ENCODE results near the gene MKNK2.

The MKNK2 gene

DNA sequence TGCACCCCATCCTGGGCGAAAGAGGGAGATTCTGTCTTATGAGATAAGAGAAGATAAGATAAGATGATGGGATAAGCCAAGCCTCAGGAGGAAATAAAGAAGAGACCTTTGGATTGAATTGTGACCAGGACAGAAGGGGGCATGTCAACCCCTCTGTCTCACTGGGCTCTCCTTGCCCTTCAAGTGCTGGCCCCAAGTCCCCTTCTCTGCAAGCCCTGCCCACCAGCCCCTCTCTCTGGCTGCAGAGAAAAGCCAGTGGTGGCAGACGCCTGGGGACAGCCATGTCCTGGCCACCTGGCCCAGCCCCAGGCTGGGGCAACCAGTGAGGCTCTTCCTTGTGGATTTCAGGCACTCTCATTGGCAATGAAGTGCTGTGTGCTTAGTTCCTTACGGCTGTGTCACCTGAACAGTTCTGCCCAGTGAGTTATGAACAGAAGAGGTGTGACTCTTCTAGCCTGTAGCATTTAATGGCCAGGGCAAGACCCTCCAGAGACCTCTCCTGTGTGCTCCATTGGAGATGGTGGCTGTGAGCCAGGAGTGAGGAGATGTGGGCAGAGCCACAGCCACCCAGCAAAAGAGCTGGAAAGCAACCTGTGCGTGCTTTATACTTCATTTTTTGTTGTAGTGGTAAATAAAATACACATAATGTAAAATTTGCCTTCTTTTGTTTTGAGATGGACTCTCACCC, 29.4 kb downstream of the MKNK2 start:
- DNase-seq, result no peak

DNA sequence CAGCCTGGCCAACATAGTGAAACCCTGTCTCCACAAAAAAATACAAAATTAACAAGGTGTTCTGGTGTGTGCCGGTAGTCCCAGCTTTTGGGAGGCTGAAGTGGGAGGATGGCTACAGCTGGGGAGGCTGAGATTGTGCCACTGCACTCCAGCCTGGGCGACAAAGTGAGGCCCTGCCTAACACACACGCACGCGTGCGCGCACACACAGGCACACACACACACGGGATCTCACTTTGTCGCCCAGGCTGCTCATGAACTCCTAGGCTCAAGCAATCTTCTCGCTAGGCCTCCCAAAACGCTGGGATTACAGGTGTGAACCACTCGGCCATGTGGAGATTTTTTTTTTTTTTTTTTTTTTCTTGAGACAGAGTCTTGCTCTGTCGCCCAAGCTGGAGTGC, 32.3 kb downstream of the MKNK2 start:
- DNase-seq, result no peak

DNA sequence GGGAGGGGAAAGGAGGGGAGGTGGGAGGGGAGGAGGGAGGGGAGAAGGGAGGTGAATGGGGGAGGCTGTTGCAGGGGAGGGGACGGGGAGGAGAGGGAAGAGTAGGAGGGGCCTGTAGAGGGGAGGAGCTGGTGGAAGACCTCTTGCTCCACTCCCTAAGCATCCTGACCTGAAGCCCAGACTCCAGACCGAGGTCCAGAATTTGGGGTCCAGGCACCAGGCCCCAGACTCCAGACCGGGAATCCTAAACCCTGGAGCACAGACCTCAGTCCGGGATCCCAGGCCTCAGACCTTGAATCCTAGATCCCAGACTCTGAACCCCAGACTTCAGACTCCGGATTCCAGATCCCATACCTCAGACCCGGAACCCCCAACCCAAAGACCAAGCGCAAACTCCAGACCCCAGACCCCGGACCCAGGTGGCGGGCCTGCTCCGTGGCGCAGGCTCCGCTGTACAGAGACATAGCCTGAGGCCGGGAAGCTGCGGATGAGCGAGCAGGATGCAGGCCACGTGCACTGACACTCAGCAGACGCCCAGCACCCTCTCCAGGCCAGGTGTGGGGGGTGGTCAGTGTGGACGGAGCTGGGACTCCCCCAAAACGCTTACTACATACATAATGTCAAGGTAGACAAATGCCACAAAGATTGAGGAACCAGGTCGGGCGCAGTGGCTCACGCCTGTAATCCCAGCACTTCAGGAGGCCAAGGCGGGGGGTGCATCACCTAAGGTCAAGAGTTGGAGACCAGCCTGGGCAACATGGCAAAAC, 34.8 kb downstream of the MKNK2 start:
- DNase-seq, result peak in 2 of 4 experiments; percentile 28 to 35

DNA sequence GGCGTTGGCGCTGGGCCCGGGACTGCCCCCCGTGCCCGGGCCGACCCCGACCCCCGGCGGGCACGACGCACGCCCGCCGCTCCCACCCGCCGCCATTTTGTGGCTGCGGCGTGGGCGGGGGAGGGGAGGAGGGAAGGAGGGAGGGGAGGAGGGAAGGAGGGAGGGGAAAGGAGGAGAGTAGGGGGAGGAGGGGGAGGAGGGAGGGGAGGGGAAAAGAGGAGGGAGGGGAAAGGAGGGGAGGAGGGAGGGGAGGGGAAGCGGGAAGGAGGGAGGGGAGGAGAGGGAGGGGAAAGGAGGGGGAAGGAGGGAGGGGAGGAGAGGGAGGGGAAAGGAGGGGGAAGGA, 35.5 kb downstream of the MKNK2 start, which contains the start of gene BTBD2:
BTBD2 (minus strand) TSS at position 107 of the 343 bp plus-strand sequence; CDS start at position 96, 11 bp downstream.
- peak in 1 of 4 experiments; percentile 36 for DNase-seq

DNA sequence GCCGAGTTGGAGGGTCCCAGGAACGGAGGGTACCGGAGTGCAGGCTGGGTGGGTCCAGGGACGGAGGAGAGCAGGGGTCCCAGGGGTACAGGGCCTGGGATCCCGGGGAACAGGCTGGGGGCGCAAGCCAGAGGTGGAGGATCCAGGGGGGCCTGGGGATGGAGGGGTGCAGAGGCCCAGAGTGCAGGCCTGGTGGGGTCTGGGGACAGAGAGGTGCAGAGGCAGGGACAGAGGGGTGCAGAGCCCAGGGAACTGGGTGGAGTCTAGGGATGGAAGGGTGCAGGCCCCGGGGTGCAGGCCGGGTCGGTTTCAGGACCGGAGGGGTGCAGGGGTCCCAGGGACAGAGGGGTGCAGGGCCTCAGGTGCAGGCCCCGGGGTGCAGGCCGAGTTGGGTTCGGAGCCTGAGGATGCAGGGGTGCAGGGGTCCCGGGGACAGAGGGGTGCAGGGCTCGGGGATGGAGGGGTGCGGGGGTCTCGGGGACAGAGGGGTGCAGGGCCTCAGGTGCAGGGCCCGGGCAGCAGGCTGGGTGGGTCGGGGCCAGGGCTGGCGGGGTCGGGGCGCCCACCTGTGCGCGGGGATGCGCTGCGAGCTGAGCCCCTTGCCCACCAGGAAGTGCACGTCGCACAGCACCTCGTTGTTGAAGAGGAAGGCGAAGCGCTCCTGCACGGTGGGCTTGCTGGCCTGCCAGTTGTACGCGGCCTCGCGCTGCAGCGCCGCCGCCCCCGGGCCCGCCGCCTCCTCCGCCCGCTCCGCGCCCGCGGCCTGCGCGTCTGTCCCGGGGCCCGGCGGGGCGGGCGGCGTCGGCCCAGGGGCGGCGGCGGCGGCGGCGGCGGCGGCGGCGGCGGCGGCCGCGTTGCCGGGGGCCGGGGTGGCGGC, 36.1 kb downstream of the MKNK2 start:
- DNase-seq, result peak in 1 of 4 experiments; percentile 36

DNA sequence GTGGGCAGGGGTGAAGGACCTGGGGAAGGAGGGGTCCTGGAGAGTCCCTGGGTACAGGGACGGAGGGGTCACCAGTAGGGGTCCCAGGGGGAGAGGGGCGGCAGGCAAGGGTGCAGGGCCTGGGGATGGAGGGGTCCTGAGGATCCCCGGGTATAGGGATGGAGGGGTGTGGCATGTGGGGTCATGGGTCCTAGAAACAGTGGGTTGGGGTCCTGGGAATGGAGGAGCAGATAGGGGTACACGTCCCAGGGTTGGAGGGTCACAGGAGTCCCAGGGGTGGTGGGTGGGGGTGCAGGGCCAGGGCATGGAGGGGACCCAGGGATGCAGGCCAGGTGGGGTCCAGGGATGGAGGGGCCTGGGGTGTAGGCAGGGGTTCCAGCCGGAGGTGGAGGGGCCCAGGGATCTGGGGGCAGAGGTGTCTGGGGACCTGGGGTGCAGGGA, 36.9 kb downstream of the MKNK2 start:
- no peak for DNase-seq

DNA sequence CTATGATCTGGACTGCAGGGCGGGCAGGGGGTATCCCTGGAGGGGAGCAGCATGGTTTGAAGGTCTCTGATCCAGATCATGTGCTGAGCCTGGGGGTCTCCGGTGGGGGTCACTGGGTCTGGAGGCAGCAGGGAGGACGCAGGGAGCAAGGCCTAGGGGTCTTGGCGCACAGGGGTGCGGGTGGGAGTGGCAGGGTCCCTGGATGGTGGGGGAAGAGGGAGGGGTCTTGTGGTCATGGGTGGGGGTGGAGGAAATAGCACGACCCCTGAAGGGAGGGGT, 37.4 kb downstream of the MKNK2 start:
- DNase-seq, result no peak

DNA sequence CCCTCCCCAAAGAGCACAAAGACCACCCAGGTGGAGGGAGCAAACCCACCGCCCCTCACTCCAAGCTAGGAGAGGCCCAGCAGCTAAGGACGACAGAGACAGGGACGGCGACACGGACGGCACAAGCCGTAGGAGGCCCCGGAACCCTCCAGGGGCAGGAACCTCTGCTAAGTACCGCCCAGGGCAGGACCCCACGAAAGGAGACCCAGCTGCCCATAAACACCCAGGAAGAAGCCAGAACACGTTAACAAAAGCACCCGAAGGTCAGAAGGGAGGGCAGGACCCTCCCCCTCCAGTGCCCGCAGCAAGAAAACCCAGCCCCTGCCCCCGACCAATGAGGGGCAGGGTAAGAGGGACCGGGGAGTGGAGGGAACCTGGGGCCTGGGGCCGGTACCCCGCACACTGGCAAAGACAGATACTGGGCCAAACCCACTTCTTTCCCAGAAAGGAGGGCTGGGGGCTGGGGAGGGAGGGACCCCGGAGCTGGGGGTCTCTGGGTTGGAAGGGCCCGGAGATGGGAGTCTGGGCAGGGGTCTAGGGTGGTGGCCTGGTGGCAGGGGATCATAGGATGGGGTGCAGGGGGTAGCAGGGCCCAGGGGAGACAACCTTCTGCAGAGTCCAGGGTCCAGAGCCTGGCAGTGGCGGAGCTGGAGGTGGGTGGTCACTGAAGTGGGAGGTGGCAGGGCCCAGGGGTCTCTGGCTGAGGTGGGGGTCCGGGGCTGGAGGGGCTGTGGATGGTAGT, 37.9 kb downstream of the MKNK2 start:
- no peak for DNase-seq

DNA sequence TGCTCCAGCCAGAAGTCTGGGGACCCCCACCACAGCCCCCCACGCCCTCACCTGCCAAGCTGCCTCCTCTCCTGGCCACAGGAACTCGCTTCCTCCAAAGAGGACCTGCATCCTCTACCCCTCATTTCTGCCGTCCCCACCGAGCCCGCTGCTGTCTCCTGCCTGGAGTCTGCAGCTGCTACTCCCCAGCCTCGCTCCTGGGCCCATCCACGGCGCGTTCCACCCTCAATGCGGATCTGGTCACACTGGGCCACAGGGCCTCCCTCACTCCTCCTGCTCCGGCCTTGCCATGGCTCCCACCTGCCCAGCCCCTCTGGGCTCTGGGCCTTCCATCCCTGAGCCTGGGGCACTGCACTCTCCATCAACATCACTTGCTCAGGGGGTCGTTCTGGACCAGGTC, 39.9 kb downstream of the MKNK2 start:
- no peak for DNase-seq

DNA sequence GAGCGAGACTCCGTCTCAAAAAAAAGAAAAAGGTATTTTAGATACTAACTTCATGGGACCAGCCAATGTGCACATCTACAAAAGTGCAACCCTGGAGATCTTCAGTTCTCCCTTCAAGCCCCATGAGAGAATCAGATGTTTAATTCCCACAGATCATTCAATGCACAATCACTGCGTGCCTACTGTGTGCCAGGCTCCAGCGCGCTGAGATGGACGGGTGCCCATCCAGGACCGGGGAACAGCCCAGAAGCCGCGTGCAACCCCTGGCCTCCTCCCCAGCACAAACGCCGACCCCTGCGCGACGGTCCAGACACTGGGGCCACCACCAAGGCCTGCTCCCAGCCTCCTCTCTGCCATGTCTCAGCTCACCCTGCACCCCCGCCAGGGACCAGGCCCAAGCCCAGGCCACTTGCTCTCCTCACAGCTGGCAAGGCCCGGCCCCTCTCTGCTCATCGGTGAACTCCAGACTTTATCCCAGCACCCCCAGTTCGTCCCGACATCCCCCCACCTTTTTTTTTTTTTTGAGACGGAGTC, 40.8 kb downstream of the MKNK2 start:
- no peak for DNase-seq

DNA sequence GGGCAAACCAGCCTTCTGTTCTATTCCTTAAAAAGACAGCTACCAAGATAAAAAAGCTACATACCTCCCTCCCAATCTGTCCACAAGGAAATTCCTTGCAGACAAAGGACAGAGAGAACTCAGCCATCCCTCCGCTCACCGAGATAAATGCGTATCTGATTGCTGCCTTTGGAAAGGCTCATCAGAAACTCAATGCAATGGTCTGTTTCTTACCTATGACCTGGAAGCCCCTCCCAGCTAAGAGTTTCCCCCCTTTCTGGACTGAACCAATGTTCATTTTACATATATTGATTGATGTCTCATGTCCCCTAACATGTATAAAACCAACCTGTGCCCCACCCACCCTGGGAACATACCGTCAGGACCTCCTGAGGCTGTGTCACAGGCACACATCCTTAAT, 47.2 kb downstream of the MKNK2 start:
- DNase-seq, result no peak

DNA sequence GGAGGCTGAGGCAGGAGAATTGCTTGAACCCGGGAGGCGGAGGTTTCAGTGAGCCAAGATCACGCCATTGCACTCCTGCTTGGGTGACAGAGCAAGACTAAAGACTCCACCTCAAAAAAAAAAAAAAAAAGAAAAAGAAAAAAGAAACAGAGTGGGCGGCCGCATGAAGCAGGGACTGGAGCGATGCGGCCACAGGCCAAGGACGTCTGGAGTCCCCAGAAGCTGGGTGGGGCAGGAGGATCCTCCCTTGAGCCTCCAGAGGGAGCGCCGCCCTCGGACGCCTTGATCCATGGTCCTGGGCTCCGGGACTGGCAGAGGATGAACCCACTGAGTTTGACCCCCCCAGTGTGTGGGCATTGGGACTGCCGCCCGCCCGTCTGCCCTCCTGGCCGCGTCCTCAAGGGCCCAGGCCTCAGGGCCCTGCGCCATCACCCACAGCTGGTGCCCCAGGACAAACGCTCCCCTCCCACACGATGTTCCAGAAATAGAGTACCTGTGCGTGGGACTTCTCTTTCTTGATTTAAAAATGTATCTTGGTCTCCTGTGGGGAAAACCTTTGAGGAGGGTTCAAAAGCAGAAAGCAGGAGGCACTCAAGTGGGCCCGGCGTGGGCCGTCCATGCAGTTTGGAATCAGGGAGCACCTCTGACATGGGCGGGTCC, 51.1 kb downstream of the MKNK2 start:
- DNase-seq, result no peak

DNA sequence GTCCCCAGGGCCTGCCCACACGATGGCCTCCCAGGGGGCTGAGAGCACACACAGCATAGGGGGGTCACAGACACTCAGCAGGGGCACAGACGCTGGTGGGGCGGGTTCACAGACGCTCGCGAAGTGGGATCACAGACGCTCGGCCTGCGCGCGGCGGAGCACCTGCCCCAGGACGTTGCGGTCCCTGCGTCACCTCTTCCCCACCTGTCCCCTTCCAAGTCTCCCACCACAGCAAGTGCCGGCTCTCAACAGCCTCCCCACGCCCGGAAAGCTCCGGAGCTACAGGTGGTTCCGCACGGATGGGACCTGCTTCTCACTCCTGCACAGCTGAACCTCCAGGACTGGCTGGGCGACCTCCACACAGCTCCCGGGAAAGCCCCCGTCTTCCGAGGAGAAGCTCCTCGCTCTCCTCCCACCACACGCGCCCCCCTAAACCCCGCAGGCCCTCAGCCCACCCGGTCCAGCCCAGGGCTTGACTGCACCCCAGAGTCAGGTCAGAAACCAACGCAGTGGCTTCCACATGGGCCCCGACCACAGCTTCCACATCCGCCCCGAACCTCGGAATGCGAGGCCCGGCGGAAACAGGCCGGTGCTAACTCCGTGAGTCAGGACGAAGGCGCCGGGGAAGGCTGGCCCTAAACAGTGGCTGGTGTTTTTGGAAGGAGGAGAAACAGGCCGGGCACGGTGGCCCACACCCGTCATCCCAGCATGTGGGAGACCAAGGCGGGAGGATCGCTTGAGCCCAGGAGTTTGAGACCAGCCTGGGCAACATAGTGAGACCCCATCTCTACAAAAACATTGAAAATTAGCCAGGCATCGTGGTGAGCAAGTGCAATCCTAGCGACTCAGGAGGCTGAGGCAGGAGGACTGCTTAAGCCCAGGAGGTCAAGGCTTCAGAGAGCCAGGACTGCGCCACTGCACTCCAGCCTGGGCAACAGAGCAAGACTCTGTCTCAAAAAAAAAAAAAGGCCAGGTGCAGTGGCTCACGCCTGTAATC, 52.0 kb downstream of the MKNK2 start:
- no peak for DNase-seq

DNA sequence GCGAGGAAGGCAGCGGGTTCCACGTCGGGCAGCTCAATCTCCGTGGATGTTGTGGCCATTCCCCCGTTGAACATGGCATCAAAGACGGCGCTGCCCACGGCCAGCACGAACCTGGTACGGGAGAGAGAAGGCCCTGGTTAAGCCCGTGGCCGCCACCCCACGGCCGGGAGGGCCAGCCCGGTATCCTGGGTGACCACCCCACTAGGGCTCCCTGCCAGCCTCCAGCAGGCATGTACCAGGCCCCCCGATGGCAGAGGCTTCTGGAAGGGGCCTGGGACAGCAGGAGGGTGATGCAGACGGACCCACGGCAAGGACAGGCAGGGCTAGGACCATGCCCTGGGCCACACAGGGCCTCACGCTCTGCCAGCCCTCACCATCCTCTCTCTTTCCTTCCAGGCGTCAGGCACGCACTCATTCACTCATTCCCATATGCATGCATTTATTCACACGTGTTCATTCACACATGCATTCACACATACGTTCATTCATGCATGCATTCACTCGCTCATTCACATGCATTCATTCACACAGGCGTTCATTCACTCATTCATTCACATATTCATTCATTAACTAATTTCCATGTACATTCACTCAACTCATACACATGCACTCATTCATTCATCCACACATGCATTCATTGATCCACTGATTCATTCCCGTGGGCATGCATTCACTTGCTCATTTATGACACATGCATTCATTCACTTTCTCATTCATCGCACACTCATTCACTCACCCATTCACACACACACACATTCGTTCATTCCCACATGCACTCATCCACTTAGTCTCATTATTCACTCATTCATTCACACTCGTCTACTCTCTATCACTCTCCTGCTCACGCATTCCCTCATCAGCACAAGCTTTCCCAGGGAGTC, 53.5 kb downstream of the MKNK2 start:
- DNase-seq, result no peak

DNA sequence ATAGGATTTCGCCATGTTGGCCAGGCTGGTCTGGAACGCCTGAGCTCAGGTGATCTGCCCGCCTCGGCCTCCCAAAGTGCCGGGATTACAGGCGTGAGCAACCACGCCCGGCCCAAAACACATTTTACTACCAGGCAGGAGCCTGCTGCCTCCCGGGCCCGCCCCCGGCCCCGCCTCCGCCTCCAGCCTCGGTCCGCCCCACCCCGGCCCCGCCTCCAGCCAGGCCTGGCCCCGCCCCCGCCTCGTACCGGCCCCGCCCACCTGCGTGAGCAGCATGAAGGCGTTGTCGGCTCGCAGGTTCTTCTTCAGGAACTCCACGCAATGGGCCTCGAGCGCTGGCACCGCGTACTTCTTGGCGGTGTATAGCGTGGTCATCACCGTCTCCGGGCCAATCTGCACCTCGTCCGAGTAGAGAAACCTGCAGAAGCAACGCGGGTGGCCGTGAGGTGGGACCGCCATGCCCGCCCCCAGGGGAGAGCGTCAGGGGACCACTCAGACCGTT, 58.2 kb downstream of the MKNK2 start:
- no peak for DNase-seq

DNA sequence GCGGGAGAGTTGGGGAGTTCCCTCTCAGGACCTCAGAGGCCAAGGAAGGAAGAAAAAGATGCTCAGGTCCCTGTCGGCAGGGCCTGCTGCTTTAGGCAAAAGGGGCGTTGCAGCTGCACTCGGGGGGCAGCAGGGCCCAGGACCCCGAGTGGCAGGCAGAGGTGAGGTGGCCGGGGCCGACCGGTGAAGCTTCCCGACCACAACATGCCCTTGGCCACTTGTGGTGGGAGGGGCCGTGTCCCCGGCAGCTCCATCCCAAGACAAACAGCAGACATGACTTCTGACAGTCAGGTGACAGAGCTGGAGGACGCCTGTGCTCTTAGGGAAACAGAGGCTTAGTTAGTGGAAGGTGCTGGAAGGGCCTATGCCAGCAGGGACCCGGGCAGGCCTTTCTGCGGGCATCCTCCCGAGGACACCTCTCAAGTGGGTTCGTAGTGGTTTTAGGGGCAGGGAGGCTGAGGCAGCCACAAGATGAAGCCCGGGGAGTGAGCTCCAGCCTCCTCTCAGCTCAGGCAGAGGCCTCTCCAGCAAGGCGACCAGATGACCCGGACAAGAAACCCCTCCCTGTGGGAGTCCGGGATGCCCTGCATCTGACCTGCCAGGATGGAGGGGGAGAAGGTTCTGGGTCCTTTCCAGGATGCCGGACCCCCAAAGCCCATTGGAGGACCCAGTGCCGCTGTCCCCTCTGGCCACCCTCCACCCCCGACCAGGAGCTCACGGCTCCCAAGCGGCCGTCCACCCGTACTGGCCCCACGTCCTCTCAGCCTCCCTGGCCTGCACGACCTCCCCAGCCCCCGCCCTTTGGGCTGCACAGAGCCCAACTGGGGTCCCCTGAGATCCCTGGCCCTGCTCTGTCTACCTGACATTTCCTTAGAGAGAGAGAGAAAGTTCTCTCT, 59.8 kb downstream of the MKNK2 start:
- DNase-seq, result no peak

DNA sequence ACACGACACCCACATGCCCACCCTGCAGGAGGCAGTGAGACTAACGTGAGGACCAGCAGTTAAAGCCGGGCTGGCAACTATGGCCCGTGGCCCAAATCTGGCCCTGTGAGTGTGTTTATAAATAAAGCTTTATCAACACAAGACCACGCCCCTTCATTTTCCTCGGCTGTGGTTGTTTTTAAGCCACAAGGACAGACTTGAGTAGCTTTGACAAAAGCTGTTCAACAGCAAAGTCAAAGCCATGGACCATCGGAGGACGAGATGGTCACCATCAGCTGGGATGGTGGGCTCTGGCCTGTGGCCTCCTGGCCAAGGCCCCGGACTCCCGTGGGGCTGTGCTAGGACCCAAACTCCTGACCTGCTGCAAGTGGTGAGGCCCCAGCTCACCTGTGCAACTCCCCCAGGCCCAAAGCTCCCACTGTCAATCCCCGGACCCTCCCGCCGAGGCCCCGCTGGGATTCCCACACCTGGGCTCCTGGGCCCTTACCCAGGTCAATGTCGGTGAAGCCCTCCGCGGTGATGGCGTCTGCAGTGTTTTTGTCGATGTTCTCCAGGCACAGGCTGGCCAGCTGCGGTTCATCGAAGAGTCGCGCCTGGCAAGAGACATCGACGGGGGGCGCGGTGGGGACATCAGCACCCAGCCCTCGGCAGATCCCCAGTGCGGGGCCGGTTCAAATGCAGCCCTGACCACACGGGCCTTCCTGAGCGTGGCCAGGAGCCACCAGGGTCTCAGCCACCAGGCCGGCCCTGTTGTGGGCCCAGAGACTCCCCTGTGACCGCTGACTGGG, 60.6 kb downstream of the MKNK2 start:
- no peak for DNase-seq

Measured in activated naive CD4-positive, alpha-beta T cell (primary cell).